Measurements from ENCODE around the gene C1QTNF12. TPM values are rescaled to one million over a fixed set of nuclear protein-coding genes. Genes with fewer than 3 reads are reported as not detected.

Gene C1QTNF12
- total and polyA plus RNA-seq, 2 donors (not counting 3 experiments of a cell fraction or from before 2014, with no cell fraction given), result 1.0 to 1.9 TPM

DNA sequence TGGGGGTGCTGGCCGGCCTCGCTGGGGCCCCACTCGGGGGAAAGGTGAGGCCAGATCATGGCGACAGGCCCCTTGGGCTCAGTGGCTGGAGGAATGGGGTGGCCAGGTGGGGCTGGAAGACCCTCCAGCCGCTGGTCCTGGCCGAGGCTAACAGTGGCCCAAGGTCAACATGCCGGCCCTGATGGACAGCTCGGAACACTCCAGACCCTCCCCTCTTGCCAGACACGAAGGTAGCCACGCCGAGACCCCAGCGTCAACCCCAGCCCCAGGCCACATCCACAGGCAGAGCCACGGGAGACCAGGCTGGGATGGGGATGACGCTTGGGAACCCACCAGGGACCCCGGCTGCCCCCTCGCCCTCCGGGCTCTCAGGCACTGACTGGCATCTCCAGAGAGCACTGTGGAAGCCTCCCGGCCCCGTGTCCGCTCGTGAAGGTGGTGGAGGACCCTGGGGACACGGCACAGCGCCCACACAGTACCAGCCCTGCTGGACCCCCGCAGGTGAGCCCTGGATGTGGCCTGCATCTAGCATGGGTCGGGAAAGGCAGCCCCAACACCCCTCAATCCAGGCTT is 905 bp upstream of the C1QTNF12 start:
- Histone ChIP-seq H3K9me1 (replicated peaks; ENCODE audit: control insufficient read depth, extremely low read depth, insufficient read depth, low read length) (no peaks in the 10 kb centered on the region), H4K20me1 (replicated peaks; ENCODE audit: control insufficient read depth, extremely low read depth, insufficient read depth, low read length) (no peaks in the 10 kb centered on the region), H3K4me2 (ENCODE audit: insufficient read depth, low read length) (no peak overlapping the region), H3K4me3 (replicated peaks in 1 of 3; ENCODE audit: insufficient read depth in 1 of 3, low read depth in 1 of 3, low read length in 3 of 3) (no peak overlapping the region), H3K27ac (ENCODE audit: insufficient read depth, low read depth, low read length) (no peak overlapping the region), H3K9me3 (replicated peaks; ENCODE audit: control insufficient read depth, insufficient read depth, low read length) (no peaks in the 10 kb centered on the region), H3K4me1 (ENCODE audit: control insufficient read depth, extremely low read depth, insufficient read depth, low read length) (no peaks in the 10 kb centered on the region), H3K27me3 (ENCODE audit: control insufficient read depth in 2 of 2, insufficient read depth in 2 of 2, low read length in 2 of 2) (peaks cover 10 to 14% of the 10 kb centered on the region in 2 experiments), H3K79me2 (ENCODE audit: control insufficient read depth, insufficient read depth, low read length) (no peaks in the 10 kb centered on the region), H3K36me3 (ENCODE audit: control insufficient read depth in 2 of 2, extremely low read depth in 1 of 2, insufficient read depth in 2 of 2, low read length in 2 of 2) (no peaks in the 10 kb centered on the region), H3K9ac (replicated peaks; ENCODE audit: extremely low read depth, insufficient read depth, low read length) (no peak overlapping the region), H2AFZ (ENCODE audit: low read depth, low read length) (no peak overlapping the region)
- dilution Hi-C loops (cut with MboI; ENCODE audit: extremely low pct_ligation_motif_present, low sequenced_read_pairs) (no loop called here), intact Hi-C loops (cut with micrococcal nuclease) (loop anchor here (2.0 to 5.0 kb wide), 2 partner anchors 25 to 125 kb away; partner anchors contain the start of gene UBE2J2)
- CTCF ChIA-PET, result no interaction called here
- TF ChIP-seq POLR2A (IDR thresholded peaks at IDR 0.05; ENCODE audit: low read depth, low read length) (no peak), JUN (IDR thresholded peaks at IDR 0.05; ENCODE audit: borderline replicate concordance, insufficient read depth, insufficient read length, low read depth) (no peak), GATA2 (IDR thresholded peaks at IDR 0.05; ENCODE audit: insufficient read depth, insufficient read length, low read depth, low read length) (no peak), POLR2AphosphoS5 (IDR thresholded peaks at IDR 0.05; ENCODE audit: insufficient read depth, low read depth, low read length) (no peak), FOS (IDR thresholded peaks at IDR 0.05; ENCODE audit: borderline replicate concordance, insufficient read depth, low read length) (no peak), MYC (IDR thresholded peaks at IDR 0.05; ENCODE audit: low read depth, low read length) (no peak), EZH2 (IDR thresholded peaks at IDR 0.05; ENCODE audit: borderline replicate concordance, low read depth, low read length, severe bottlenecking) (no peak)
- TF ChIP-seq, protein P1, sequence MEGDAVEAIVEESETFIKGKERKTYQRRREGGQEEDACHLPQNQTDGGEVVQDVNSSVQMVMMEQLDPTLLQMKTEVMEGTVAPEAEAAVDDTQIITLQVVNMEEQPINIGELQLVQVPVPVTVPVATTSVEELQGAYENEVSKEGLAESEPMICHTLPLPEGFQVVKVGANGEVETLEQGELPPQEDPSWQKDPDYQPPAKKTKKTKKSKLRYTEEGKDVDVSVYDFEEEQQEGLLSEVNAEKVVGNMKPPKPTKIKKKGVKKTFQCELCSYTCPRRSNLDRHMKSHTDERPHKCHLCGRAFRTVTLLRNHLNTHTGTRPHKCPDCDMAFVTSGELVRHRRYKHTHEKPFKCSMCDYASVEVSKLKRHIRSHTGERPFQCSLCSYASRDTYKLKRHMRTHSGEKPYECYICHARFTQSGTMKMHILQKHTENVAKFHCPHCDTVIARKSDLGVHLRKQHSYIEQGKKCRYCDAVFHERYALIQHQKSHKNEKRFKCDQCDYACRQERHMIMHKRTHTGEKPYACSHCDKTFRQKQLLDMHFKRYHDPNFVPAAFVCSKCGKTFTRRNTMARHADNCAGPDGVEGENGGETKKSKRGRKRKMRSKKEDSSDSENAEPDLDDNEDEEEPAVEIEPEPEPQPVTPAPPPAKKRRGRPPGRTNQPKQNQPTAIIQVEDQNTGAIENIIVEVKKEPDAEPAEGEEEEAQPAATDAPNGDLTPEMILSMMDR (IDR thresholded peaks at IDR 0.05; ENCODE audit: extremely low read depth in 1 of 2, insufficient read depth in 1 of 2, low read depth in 1 of 2, low read length in 2 of 2), result no peak
- TF ChIP-seq, protein P2, sequence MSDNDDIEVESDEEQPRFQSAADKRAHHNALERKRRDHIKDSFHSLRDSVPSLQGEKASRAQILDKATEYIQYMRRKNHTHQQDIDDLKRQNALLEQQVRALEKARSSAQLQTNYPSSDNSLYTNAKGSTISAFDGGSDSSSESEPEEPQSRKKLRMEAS (IDR thresholded peaks at IDR 0.05; ENCODE audit: insufficient read depth, insufficient read length), result no peak
- FAIRE-seq (no peak), DNase-seq (ENCODE audit: low read depth, low spot score) (no peak)
- BruUV-seq (replicated peaks), result no TSS peak
- POLR2A ChIA-PET, result no interaction called here
